ENCODE data around the gene LRRC4C. TPM values are rescaled to one million over a fixed set of nuclear protein-coding genes. Genes with fewer than 3 reads are reported as not detected.

The LRRC4C gene
- total RNA-seq, 1 experiment from 2014 or later, result 0.13 TPM

GRCh38 chr11:40434926-40435325, 1024.5 kb downstream of the LRRC4C start:
- Histone ChIP-seq H3K4ac (ENCODE audit: low read depth, low read length) (no peak overlapping the region), H3K79me1 (ENCODE audit: insufficient read depth, low read depth, low read length, poor library complexity, severe bottlenecking) (no peaks in the 10 kb centered on the region), H2AK5ac (ENCODE audit: insufficient read length, low read length) (no peak overlapping the region), H2BK12ac (ENCODE audit: insufficient read length, low read depth, low read length) (no peak overlapping the region), H2BK20ac (ENCODE audit: low read depth, low read length, poor library complexity, severe bottlenecking) (no peak overlapping the region), H4K91ac (ENCODE audit: insufficient read length, low read depth, low read length) (no peak overlapping the region), H2BK120ac (ENCODE audit: low read depth, low read length, poor library complexity, severe bottlenecking) (no peak overlapping the region), H2BK15ac (ENCODE audit: low read depth, low read length) (no peak overlapping the region), H3K9ac (ENCODE audit: extremely low read depth, insufficient read length, low read length) (no peak overlapping the region), H3K4me2 (ENCODE audit: insufficient read depth, insufficient read length, low read length) (no peak overlapping the region), H2BK5ac (ENCODE audit: insufficient read length, low read length) (no peak overlapping the region), H3T11ph (ENCODE audit: low read length) (no peak overlapping the region), H3K27me3 (ENCODE audit: insufficient read depth, low read length) (no peaks in the 10 kb centered on the region), H2AFZ (ENCODE audit: low read length) (no peak overlapping the region), H3K56ac (ENCODE audit: insufficient read length, low read depth, low read length) (no peak overlapping the region), H3K27ac (ENCODE audit: insufficient read length, low read depth, low read length) (no peak overlapping the region), H3K9me3 (ENCODE audit: control insufficient read depth, low read depth, low read length) (no peaks in the 10 kb centered on the region), H4K8ac (replicated peaks; ENCODE audit: insufficient read length, low read depth, low read length) (no peak overlapping the region), H4K5ac (ENCODE audit: insufficient read length, low read depth, low read length) (no peak overlapping the region), H3K4me1 (ENCODE audit: insufficient read depth, low read length) (no peaks in the 10 kb centered on the region), H4K20me1 (ENCODE audit: control insufficient read depth, insufficient read depth, insufficient read length) (no peaks in the 10 kb centered on the region), H3K18ac (ENCODE audit: insufficient read length, low read depth, low read length) (no peak overlapping the region), H3K23ac (ENCODE audit: insufficient read length, low read depth, low read length) (no peak overlapping the region), H3K14ac (ENCODE audit: insufficient read depth, low read length) (no peak overlapping the region), H3K79me2 (ENCODE audit: insufficient read depth, low read length) (no peaks in the 10 kb centered on the region), H3K23me2 (ENCODE audit: insufficient read length, low read depth, low read length, poor library complexity, severe bottlenecking) (no peaks in the 10 kb centered on the region)
- no peaks in the 10 kb centered on the region; a peak in 1 of 7 replicates for H3K36me3 Mint-ChIP-seq (ENCODE audit: insufficient read depth in 1 of 3, low read depth in 3 of 3)
- no peaks in the 10 kb centered on the region for H3K27me3 Mint-ChIP-seq (ENCODE audit: low read depth)
- no peak for TF ChIP-seq CTCF (conservative IDR thresholded peaks at IDR 0.05)
- no peak overlapping the region for H3K4me3 Mint-ChIP-seq
- H3K4me1 Mint-ChIP-seq, result peaks cover 0 to 3% of the 10 kb centered on the region in 2 experiments; a peak in 2 of 4 replicates
- no peak overlapping the region for H3K27ac Mint-ChIP-seq
- WGBS (ENCODE audit: extremely low coverage, insufficient read length, low lambda C conversion rate), result no CpG with 5 or more reads among the region's 2 CpGs
- no peaks in the 10 kb centered on the region for H3K9me3 Mint-ChIP-seq
- no peak for DNase-seq

Data from H9 (cell line).